HFF-Myc (cell line): ENCODE results near the gene OAT.
A peak's percentile ranks its signal among the peaks of the same experiment; 100 is the strongest.

Source experiments
- DNase-seq: peaks from one replicate; pipeline ENCODE4 v3.0.0-alpha.2; 2011; ENCODE audit warnings: low read depth; ENCODE audit errors: extremely low read depth
- H3K4me3 ChIP-seq: replicated peaks from 2 replicates; pipeline ENCODE4 v1.5.1; 2011; ENCODE audit warnings: low read depth, mild to moderate bottlenecking, control low read depth, low read length
- TF ChIP-seq, protein P1 (sequence below): IDR thresholded peaks from 2 replicates; pipeline ENCODE4 v1.5.1; 2012; ENCODE audit warnings: mild to moderate bottlenecking, low read depth, low read length, control low read depth; ENCODE audit errors: missing control alignments

OAT gene

DNA sequence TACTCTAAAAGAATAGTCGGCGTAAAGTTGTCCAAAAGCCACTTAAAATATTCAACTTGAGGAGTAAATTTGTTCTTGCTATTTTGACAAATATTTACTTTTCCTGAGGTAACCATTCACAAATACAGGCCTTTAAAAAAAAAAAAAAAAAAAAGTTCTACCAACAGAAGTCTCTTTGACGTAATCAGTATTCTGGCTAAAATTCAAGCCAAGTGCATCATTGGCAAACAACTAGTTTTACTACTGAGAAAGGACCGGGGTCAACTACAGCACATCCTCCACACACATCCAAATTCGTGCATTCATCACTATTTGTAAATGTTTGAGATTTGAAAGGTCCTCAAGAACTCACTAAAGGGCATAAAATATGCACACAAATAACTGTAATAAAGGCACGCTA, 2.0 kb downstream of the OAT start:
- no peak overlapping the region for H3K4me3 ChIP-seq
- no peak for DNase-seq
- TF ChIP-seq, protein P1, sequence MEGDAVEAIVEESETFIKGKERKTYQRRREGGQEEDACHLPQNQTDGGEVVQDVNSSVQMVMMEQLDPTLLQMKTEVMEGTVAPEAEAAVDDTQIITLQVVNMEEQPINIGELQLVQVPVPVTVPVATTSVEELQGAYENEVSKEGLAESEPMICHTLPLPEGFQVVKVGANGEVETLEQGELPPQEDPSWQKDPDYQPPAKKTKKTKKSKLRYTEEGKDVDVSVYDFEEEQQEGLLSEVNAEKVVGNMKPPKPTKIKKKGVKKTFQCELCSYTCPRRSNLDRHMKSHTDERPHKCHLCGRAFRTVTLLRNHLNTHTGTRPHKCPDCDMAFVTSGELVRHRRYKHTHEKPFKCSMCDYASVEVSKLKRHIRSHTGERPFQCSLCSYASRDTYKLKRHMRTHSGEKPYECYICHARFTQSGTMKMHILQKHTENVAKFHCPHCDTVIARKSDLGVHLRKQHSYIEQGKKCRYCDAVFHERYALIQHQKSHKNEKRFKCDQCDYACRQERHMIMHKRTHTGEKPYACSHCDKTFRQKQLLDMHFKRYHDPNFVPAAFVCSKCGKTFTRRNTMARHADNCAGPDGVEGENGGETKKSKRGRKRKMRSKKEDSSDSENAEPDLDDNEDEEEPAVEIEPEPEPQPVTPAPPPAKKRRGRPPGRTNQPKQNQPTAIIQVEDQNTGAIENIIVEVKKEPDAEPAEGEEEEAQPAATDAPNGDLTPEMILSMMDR, result no peak

DNA sequence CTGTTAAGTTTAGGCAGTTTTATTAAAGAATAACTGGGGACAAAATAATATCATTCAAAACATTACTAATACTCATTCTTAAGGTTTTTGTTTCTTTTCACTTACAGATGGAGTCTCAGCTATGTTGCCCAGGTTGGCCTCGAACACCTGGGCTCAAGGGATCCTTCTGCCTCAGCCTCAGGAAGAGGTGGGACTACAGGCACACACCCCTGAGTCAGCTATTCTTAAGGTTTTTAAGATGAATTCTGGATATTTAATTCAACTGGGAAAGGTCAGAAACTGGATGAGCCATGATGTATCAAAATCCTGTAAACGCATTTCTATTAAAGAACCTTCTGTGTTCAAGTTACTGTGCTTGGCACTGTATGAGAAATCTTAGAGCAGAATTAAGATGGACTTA, 3.5 kb downstream of the OAT start:
- no peak overlapping the region for H3K4me3 ChIP-seq
- TF ChIP-seq, protein P1, result no peak
- no peak for DNase-seq

DNA sequence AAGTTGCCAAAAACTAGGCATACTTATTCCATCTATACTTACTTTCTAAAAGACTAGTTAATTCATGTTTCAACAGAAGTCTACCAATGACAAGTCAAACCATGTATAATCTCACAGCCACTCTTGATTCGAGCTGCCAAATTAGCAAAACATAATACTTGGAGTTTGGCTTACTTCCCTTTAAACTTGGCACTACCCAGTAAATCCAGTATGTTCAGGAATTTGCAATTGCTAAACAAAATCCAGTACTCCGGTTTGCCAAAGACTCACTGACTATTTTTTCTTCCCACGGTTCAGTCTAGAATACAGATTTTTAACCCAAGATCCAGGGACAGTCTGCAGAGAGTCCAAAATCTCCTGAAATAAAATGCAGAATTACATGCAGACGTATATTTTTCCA, 4.6 kb downstream of the OAT start:
- DNase-seq, result no peak
- TF ChIP-seq, protein P1, result no peak
- no peak overlapping the region for H3K4me3 ChIP-seq

DNA sequence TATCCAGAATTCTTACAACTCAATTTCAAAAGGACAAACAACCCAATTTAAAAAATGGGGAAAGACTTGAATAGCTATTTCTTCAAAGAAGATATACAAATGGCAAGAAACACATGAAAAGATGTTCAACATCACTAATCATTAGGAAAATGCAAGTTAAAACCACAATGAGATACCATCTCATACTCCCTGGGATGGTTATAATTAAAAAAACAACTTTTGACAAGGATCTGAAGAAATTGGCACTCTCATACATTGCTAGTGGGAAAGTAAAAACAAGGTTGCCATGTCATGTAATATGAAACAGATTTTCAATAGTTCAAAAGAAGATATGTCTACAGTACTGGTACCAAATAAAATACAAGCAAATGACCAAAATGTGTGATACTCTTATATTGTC, 9.0 kb downstream of the OAT start:
- H3K4me3 ChIP-seq, result no peak overlapping the region
- no peak for DNase-seq
- TF ChIP-seq, protein P1, result no peak

DNA sequence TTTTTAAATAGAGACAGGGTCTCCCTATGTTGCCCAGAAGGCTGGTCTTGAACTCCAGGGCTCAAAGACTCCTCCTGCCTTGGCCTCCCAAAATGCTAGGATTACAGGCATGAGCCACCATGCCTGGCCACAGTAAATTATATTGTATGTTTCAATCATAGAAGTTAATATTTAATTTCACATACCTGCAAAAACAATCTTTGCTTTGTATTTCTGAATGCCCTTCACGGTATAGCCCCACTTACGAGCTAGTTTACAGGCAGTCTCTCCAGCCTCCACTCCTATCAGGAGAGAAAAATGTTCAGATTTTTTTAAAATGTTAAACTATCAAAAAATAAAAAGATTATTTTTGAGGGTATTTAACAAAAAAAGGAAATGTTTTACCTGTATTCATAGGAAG, 10.4 kb downstream of the OAT start:
- TF ChIP-seq, protein P1, result no peak
- no peak for DNase-seq
- no peak overlapping the region for H3K4me3 ChIP-seq

DNA sequence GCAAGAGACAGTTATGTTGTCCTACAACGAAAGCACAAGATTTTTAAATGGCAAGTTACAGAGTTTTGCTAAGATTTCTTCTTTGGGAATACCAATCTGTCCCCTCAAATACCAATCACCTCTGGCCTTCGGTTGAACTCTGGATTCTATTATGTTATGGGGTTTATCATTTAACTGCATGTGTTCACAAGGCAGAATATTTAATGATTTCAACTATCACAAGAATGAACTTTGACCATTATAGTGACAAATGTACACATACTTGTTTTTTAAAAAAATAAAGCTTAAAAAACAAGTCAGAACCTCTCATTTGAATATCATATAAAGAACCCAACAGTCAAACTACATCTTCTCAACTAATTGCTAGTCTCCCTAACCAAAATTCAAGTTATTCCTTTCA, 11.3 kb downstream of the OAT start:
- TF ChIP-seq, protein P1, result no peak
- H3K4me3 ChIP-seq, result no peak overlapping the region
- no peak for DNase-seq

DNA sequence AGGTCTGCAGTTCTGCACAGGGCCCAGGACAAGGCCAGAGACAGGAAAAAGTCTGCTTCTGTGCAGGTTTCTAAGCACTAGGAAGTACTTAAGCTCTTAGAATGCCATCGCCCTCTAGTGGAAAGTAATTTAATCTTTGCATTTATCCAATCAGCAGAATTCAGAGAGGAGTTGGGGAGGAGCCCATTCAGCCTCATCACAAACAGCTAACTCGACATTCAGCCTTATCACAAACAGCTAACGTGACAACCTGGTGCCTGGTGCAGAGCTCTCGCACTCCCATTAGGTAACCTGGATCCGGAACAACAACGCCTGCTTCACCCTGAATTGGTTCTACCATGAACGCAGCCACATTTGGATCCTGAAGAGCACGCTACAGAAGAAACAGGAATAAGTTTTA, 15.2 kb downstream of the OAT start:
- TF ChIP-seq, protein P1, result peak; percentile 67
- DNase-seq, result peak; percentile 74
- H3K4me3 ChIP-seq, result no peak overlapping the region
